Epithelial cell of prostate (primary cell): ENCODE data around the gene NFYC.
A peak's percentile ranks its signal among the peaks of the same experiment; 100 is the strongest.
"Not testable (repeated sequence)": the region's sequence is repeated elsewhere in the genome, so short reads cannot be mapped to it uniquely, and the experiment has no call there.

ENCODE experiments used
- DNase-seq: peaks from one replicate; pipeline ENCODE4 v3.0.0-alpha.2; 2011; ENCODE audit warnings: low read depth, low spot score
- H3K27ac ChIP-seq: fragments of 450-650 bp; 2 replicates; pipeline ENCODE4 v1.5.1; 2017; ENCODE audit warnings: mild to moderate bottlenecking

Gene NFYC

GRCh38 chr1:40703316-40703715 is 11.8 kb downstream of the NFYC start:
- no peak overlapping the region for H3K27ac ChIP-seq
- no peak for DNase-seq

- no peak for DNase-seq
- no peak overlapping the region for H3K27ac ChIP-seq
These were observed 13.6 kb downstream of the NFYC start for GRCh38 chr1:40704817-40705733.

- H3K27ac ChIP-seq = no peak overlapping the region
- DNase-seq = no peak
These were observed 15.1 kb downstream of the NFYC start for GRCh38 chr1:40706626-40707025.

- DNase-seq = peak; percentile 53
- H3K27ac ChIP-seq = peak overlapping the region; percentile 91
These were observed 17.2 kb downstream of the NFYC start for GRCh38 chr1:40708750-40709099.

- DNase-seq = peak; percentile 82
- peak overlapping the region; percentile 91 for H3K27ac ChIP-seq
These were observed 17.7 kb downstream of the NFYC start for GRCh38 chr1:40709100-40709801.

- peak overlapping the region; percentile 91 for H3K27ac ChIP-seq
- DNase-seq = no peak
These were observed 18.3 kb downstream of the NFYC start for GRCh38 chr1:40709802-40710278.

- DNase-seq = no peak
- H3K27ac ChIP-seq = peak overlapping the region; percentile 91
These were observed 19.2 kb downstream of the NFYC start for GRCh38 chr1:40710581-40711315.

GRCh38 chr1:40711465-40712404 is 20.2 kb downstream of the NFYC start:
- peak overlapping the region; percentile 91 for H3K27ac ChIP-seq
- DNase-seq = peak; percentile 76

GRCh38 chr1:40712405-40712944 is 21.0 kb downstream of the NFYC start:
- DNase-seq = no peak
- peak overlapping the region; percentile 91 for H3K27ac ChIP-seq

- DNase-seq = no peak
- peak overlapping the region; percentile 91 for H3K27ac ChIP-seq
These were observed 21.5 kb downstream of the NFYC start for GRCh38 chr1:40712997-40713396.

GRCh38 chr1:40715491-40716059 is 24.1 kb downstream of the NFYC start:
- DNase-seq = no peak
- H3K27ac ChIP-seq = no peak overlapping the region

GRCh38 chr1:40717065-40717464 is 25.6 kb downstream of the NFYC start:
- no peak overlapping the region for H3K27ac ChIP-seq
- no peak for DNase-seq

- DNase-seq = no peak
These were observed 26.5 kb downstream of the NFYC start for GRCh38 chr1:40717955-40718354.

GRCh38 chr1:40720493-40720892 is 29.0 kb downstream of the NFYC start:
- no peak for DNase-seq
- no peak overlapping the region for H3K27ac ChIP-seq

More at GRCh38 chr1:40717955-40718354, 26.5 kb downstream of the NFYC start:
- no peak overlapping the region for H3K27ac ChIP-seq

- no peak for DNase-seq
- no peak overlapping the region for H3K27ac ChIP-seq
These were observed 31.1 kb downstream of the NFYC start for GRCh38 chr1:40722622-40723021.

- no peak overlapping the region for H3K27ac ChIP-seq
These were observed 31.9 kb downstream of the NFYC start for GRCh38 chr1:40723196-40723955.

GRCh38 chr1:40727662-40728061 is 36.2 kb downstream of the NFYC start:
- DNase-seq = not testable (repeated sequence)
- peak overlapping the region; percentile 41 for H3K27ac ChIP-seq

More at GRCh38 chr1:40723196-40723955, 31.9 kb downstream of the NFYC start:
- DNase-seq = no peak

- not testable (repeated sequence) for DNase-seq
These were observed 37.9 kb downstream of the NFYC start for GRCh38 chr1:40729316-40729862.

More at GRCh38 chr1:40729316-40729862, 37.9 kb downstream of the NFYC start:
- not testable (repeated sequence) for H3K27ac ChIP-seq
